ENCODE results near the gene GRIFIN. TPM values are rescaled to one million over a fixed set of nuclear protein-coding genes. Genes with fewer than 3 reads are reported as not detected.

GRIFIN gene
- total and polyA plus RNA-seq, 5 donors from 2014 or later, result not detected

- Mint-ChIP-seq H3K9me3 (no peaks in the 10 kb centered on the region), H3K27ac (no peak overlapping the region), H3K27me3 (peaks cover 12% of the 10 kb centered on the region), H3K4me1 (peaks cover 0 to 6% (median 0%) of the 10 kb centered on the region in 4 donors), H3K4me3 (no peak overlapping the region), H3K36me3 (no peaks in the 10 kb centered on the region)
- ATAC-seq (ENCODE audit: low read depth in 2 of 2) (no peak), DNase-seq (no peak)
- Histone ChIP-seq H3K36me3 (ENCODE audit: control insufficient read depth, insufficient read depth, low read length) (no peaks in the 10 kb centered on the region), H3K4me3 (ENCODE audit: low read depth, low read length) (no peak overlapping the region), H3K9me3 (ENCODE audit: control insufficient read depth in 2 of 2, low read length in 2 of 2) (no peaks in the 10 kb centered on the region), H3K4me1 (ENCODE audit: control insufficient read depth, insufficient read depth, low read length, poor library complexity, severe bottlenecking) (peaks cover 6% of the 10 kb centered on the region), H3K27ac (ENCODE audit: insufficient read depth, low read length, poor library complexity, severe bottlenecking) (no peak overlapping the region), H3K27me3 (ENCODE audit: control insufficient read depth, insufficient read depth, low read length) (no peaks in the 10 kb centered on the region)
Observed at GRCh38 chr7:2499719-2500430, 23.7 kb upstream of the GRIFIN start.

- ATAC-seq (ENCODE audit: low read depth in 2 of 2) (no peak), DNase-seq (no peak)
- Histone ChIP-seq H3K9me3 (ENCODE audit: control insufficient read depth in 2 of 2, low read length in 2 of 2) (no peaks in the 10 kb centered on the region), H3K4me1 (ENCODE audit: control insufficient read depth, insufficient read depth, low read length, poor library complexity, severe bottlenecking) (peaks cover 6% of the 10 kb centered on the region), H3K36me3 (ENCODE audit: control insufficient read depth, insufficient read depth, low read length) (no peaks in the 10 kb centered on the region), H3K4me3 (ENCODE audit: low read depth, low read length) (no peak overlapping the region), H3K27me3 (ENCODE audit: control insufficient read depth, insufficient read depth, low read length) (no peaks in the 10 kb centered on the region), H3K27ac (ENCODE audit: insufficient read depth, low read length, poor library complexity, severe bottlenecking) (no peak overlapping the region)
- H3K9me3 Mint-ChIP-seq, result no peaks in the 10 kb centered on the region
- H3K27ac Mint-ChIP-seq, result no peak overlapping the region
- peaks cover 12% of the 10 kb centered on the region for H3K27me3 Mint-ChIP-seq
- no peaks in the 10 kb centered on the region for H3K36me3 Mint-ChIP-seq
- H3K4me1 Mint-ChIP-seq, result peaks cover 0 to 6% (median 0%) of the 10 kb centered on the region in 4 donors
- H3K4me3 Mint-ChIP-seq, result no peak overlapping the region
Observed at GRCh38 chr7:2499181-2499580, 23.0 kb upstream of the GRIFIN start.

GRCh38 chr7:2498708-2499107 lies 22.5 kb upstream of the GRIFIN start:
- no peak for ATAC-seq (ENCODE audit: low read depth in 2 of 2)
- no peak for DNase-seq

DNA sequence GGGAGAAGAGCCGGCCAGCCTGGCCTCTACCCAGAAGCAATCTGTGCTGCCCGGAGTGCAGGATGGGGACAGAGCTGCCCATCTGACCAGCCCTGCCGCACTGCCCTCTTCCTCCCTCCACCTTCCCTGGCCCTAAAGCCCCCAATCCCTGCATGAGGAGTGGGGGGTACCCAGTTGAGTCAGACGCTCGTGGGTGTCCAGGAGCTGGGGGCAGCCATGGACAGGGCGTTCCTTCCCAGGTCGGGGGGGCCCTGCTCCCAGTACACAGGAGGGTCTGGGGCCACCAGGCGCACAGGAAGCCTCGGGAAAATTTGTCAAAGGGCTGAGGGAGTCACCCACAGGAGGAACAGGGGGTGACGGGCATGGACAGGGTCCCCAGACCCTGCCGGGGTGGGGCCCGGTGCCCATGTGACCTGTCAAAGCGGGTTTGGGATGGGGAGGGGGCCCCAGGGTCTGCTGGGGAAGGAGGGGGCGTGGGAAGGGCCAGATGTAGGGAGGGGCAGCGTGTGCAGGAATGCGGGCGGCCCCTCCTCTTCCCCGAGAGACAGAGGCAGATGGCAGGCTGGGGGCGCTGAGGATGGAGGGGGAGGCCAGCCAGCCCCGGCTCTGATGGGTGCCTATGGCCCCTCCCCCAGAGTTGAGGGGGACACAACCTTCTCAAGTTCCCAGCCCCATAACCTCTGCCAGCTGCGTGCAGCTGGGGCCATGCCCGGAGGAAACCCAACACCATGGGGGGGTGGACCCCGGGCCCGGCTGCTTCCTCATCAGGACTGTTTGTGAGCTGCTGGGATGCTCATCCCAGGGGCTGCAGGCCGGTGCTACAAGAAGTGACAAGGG lies 21.5 kb upstream of the GRIFIN start:
- Histone ChIP-seq H3K9me3 (ENCODE audit: control insufficient read depth in 2 of 2, low read length in 2 of 2) (no peaks in the 10 kb centered on the region), H3K4me3 (ENCODE audit: low read depth, low read length) (no peak overlapping the region), H3K27me3 (ENCODE audit: control insufficient read depth, insufficient read depth, low read length) (no peaks in the 10 kb centered on the region), H3K27ac (ENCODE audit: insufficient read depth, low read length, poor library complexity, severe bottlenecking) (no peak overlapping the region), H3K4me1 (ENCODE audit: control insufficient read depth, insufficient read depth, low read length, poor library complexity, severe bottlenecking) (peaks cover 6% of the 10 kb centered on the region), H3K36me3 (ENCODE audit: control insufficient read depth, insufficient read depth, low read length) (no peaks in the 10 kb centered on the region)
- H3K9me3 Mint-ChIP-seq, result no peaks in the 10 kb centered on the region
- ATAC-seq (ENCODE audit: low read depth in 2 of 2) (no peak), DNase-seq (no peak)
- peaks cover 0 to 4% (median 0%) of the 10 kb centered on the region in 4 donors for H3K4me1 Mint-ChIP-seq
- no peak overlapping the region for H3K4me3 Mint-ChIP-seq
- no peak overlapping the region for H3K27ac Mint-ChIP-seq
- peaks cover 12% of the 10 kb centered on the region for H3K27me3 Mint-ChIP-seq
- H3K36me3 Mint-ChIP-seq, result no peaks in the 10 kb centered on the region

More at GRCh38 chr7:2498708-2499107, 22.5 kb upstream of the GRIFIN start:
- Histone ChIP-seq H3K27me3 (ENCODE audit: control insufficient read depth, insufficient read depth, low read length) (no peaks in the 10 kb centered on the region), H3K4me1 (ENCODE audit: control insufficient read depth, insufficient read depth, low read length, poor library complexity, severe bottlenecking) (peaks cover 6% of the 10 kb centered on the region), H3K27ac (ENCODE audit: insufficient read depth, low read length, poor library complexity, severe bottlenecking) (no peak overlapping the region), H3K4me3 (ENCODE audit: low read depth, low read length) (no peak overlapping the region), H3K36me3 (ENCODE audit: control insufficient read depth, insufficient read depth, low read length) (no peaks in the 10 kb centered on the region), H3K9me3 (ENCODE audit: control insufficient read depth in 2 of 2, low read length in 2 of 2) (no peaks in the 10 kb centered on the region)
- H3K27me3 Mint-ChIP-seq, result peaks cover 12% of the 10 kb centered on the region
- no peaks in the 10 kb centered on the region for H3K9me3 Mint-ChIP-seq
- peaks cover 0 to 5% (median 0%) of the 10 kb centered on the region in 4 donors for H3K4me1 Mint-ChIP-seq
- H3K27ac Mint-ChIP-seq, result no peak overlapping the region
- H3K36me3 Mint-ChIP-seq, result no peaks in the 10 kb centered on the region
- H3K4me3 Mint-ChIP-seq, result no peak overlapping the region

DNA sequence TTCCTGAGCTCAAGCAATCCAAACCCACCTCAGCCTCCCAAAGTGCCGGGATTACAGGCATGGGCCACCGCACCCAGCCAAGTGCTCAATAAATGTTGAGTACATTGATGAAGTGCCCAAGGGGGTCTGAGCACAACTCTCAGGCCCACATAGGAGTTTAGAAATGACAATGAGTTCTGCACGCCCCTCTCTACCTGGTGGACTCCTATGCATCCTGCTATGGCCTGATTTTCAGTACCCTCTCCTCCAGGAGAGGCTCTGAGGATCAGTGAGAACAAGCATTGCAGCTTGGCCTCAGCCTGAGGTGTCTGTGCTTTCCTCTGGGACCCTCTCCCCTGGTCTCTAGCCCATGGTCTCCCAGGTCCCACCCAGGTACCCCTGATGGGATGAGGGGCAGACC lies 20.9 kb upstream of the GRIFIN start:
- Histone ChIP-seq H3K4me1 (ENCODE audit: control insufficient read depth, insufficient read depth, low read length, poor library complexity, severe bottlenecking) (peaks cover 6% of the 10 kb centered on the region), H3K4me3 (ENCODE audit: low read depth, low read length) (no peak overlapping the region), H3K27ac (ENCODE audit: insufficient read depth, low read length, poor library complexity, severe bottlenecking) (no peak overlapping the region), H3K36me3 (ENCODE audit: control insufficient read depth, insufficient read depth, low read length) (no peaks in the 10 kb centered on the region), H3K27me3 (ENCODE audit: control insufficient read depth, insufficient read depth, low read length) (no peaks in the 10 kb centered on the region), H3K9me3 (ENCODE audit: control insufficient read depth in 2 of 2, low read length in 2 of 2) (no peaks in the 10 kb centered on the region)
- Mint-ChIP-seq H3K9me3 (peaks cover 0 to under 1% (median 0%) of the 10 kb centered on the region in 7 donors), H3K36me3 (no peaks in the 10 kb centered on the region), H3K27ac (no peak overlapping the region), H3K27me3 (peaks cover 12% of the 10 kb centered on the region), H3K4me3 (no peak overlapping the region), H3K4me1 (peaks cover 0 to 4% (median 0%) of the 10 kb centered on the region in 4 donors)
- ATAC-seq (ENCODE audit: low read depth in 2 of 2) (no peak), DNase-seq (no peak)

DNA sequence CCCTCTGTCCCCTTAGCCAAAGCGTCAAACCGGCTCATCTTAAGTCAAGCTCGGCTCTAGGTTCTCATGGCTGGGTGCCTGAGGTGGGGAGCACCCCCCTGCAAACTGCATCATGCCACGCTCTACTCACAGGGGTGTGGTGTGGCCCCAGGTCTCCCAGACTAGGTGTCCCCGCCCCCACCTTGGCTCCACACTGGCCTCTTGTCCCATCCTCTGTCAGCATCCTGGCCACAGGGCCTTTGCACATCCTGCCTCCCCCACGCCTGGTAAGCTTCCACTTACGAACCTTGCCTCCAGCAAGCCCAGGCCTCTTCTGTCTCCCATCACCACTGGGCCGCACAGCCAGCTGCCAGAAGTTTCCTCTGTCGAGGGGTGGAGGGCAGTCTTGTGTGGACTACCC lies 20.2 kb upstream of the GRIFIN start:
- Mint-ChIP-seq H3K27me3 (peaks cover 15% of the 10 kb centered on the region), H3K4me3 (no peak overlapping the region), H3K27ac (no peak overlapping the region), H3K4me1 (peaks cover 0 to 4% (median 0%) of the 10 kb centered on the region in 4 donors), H3K9me3 (peaks cover 0 to 2% (median 0%) of the 10 kb centered on the region in 7 donors), H3K36me3 (no peaks in the 10 kb centered on the region)
- ATAC-seq (ENCODE audit: low read depth in 2 of 2) (no peak), DNase-seq (no peak)
- Histone ChIP-seq H3K4me1 (ENCODE audit: control insufficient read depth, insufficient read depth, low read length, poor library complexity, severe bottlenecking) (peaks cover 6% of the 10 kb centered on the region), H3K36me3 (ENCODE audit: control insufficient read depth, insufficient read depth, low read length) (no peaks in the 10 kb centered on the region), H3K27ac (ENCODE audit: insufficient read depth, low read length, poor library complexity, severe bottlenecking) (no peak overlapping the region), H3K27me3 (ENCODE audit: control insufficient read depth, insufficient read depth, low read length) (no peaks in the 10 kb centered on the region), H3K4me3 (ENCODE audit: low read depth, low read length) (no peak overlapping the region), H3K9me3 (ENCODE audit: control insufficient read depth in 2 of 2, low read length in 2 of 2) (no peaks in the 10 kb centered on the region)

GRCh38 chr7:2495418-2496299 lies 19.5 kb upstream of the GRIFIN start:
- DNase-seq (no peak), ATAC-seq (ENCODE audit: low read depth in 2 of 2) (no peak)
- Mint-ChIP-seq H3K27me3 (peaks cover 18% of the 10 kb centered on the region), H3K27ac (no peak overlapping the region), H3K4me1 (peaks cover 0 to 4% (median 0%) of the 10 kb centered on the region in 4 donors), H3K4me3 (no peak overlapping the region), H3K9me3 (peaks cover 0 to 2% (median 0%) of the 10 kb centered on the region in 7 donors), H3K36me3 (no peaks in the 10 kb centered on the region)
- H3K4me1 ChIP-seq (ENCODE audit: control insufficient read depth, insufficient read depth, low read length, poor library complexity, severe bottlenecking), result peaks cover 6% of the 10 kb centered on the region
- H3K4me3 ChIP-seq (ENCODE audit: low read depth, low read length), result no peak overlapping the region
- H3K9me3 ChIP-seq (ENCODE audit: control insufficient read depth in 2 of 2, low read length in 2 of 2), result no peaks in the 10 kb centered on the region
- no peaks in the 10 kb centered on the region for H3K36me3 ChIP-seq (ENCODE audit: control insufficient read depth, insufficient read depth, low read length)
- no peak overlapping the region for H3K27ac ChIP-seq (ENCODE audit: insufficient read depth, low read length, poor library complexity, severe bottlenecking)
- H3K27me3 ChIP-seq (ENCODE audit: control insufficient read depth, insufficient read depth, low read length), result no peaks in the 10 kb centered on the region
